WTC11 (cell line): ENCODE results near the gene COL12A1. TPM values are rescaled to one million over a fixed set of nuclear protein-coding genes. Genes with fewer than 3 reads are reported as not detected.

Experiments
- ATAC-seq: fragments of 200-7000 bp; cut with Tn5 transposase; 2 replicates; pipeline ENCODE4 v1.10.0; 2021; ENCODE audit warnings: mild to moderate bottlenecking, moderate library complexity
- CTCF ChIA-PET: fragments of 300-600 bp; sonication (Branson Sonifier 250); formaldehyde crosslinking; loops from one replicate; lab custom pipeline; 2021; ENCODE audit warnings: antibody characterized with exemption; lab: Charles Lee
- POLR2A ChIA-PET: fragments of 350-600 bp; sonication (Branson Sonifier 250); formaldehyde crosslinking; loops from one replicate; lab custom pipeline; 2021; ENCODE audit warnings: antibody characterized with exemption; lab: Charles Lee
- DNase-seq: peaks from one replicate; pipeline ENCODE4 v3.0.0; 2021; ENCODE audit warnings: low spot score
- H3K27ac Mint-ChIP-seq: 2 replicates; pipeline ENCODE4 v1.8.0; 2021; ENCODE audit warnings: mixed read lengths
- H3K27me3 Mint-ChIP-seq: 2 replicates; pipeline ENCODE4 v1.8.0; 2021; ENCODE audit warnings: low read depth, mild to moderate bottlenecking, moderate library complexity, mixed read lengths
- H3K36me3 Mint-ChIP-seq: 2 replicates; pipeline ENCODE4 v1.8.0; 2021; ENCODE audit warnings: mixed read lengths
- H3K4me1 Mint-ChIP-seq: 2 replicates; pipeline ENCODE4 v1.8.0; 2022; ENCODE audit warnings: mixed read lengths
- H3K4me3 Mint-ChIP-seq: 2 replicates; pipeline ENCODE4 v1.8.0; 2021; ENCODE audit warnings: mild to moderate bottlenecking, moderate library complexity, mixed read lengths
- H3K9me3 Mint-ChIP-seq: 2 replicates; pipeline ENCODE4 v1.8.0; 2021; ENCODE audit warnings: mixed read lengths
- CBFB ChIP-seq: sonication (generic); formaldehyde crosslinking; IDR thresholded peaks from 2 replicates; pipeline ENCODE4 v1.8.1; 2022; ENCODE audit warnings: mild to moderate bottlenecking, low read depth, missing genetic modification reagents
- ESRRA ChIP-seq: sonication (generic); formaldehyde crosslinking; IDR thresholded peaks from 2 replicates; pipeline ENCODE4 v1.8.1; 2022; ENCODE audit warnings: mild to moderate bottlenecking, missing genetic modification reagents, borderline replicate concordance
- ETV6 ChIP-seq: sonication (generic); formaldehyde crosslinking; IDR thresholded peaks from 2 replicates; pipeline ENCODE4 v1.8.1; 2022; ENCODE audit warnings: mild to moderate bottlenecking, missing genetic modification reagents
- FOXJ3 ChIP-seq: sonication (generic); formaldehyde crosslinking; IDR thresholded peaks from 2 replicates; pipeline ENCODE4 v1.9.0; 2021; ENCODE audit warnings: missing genetic modification reagents, mild to moderate bottlenecking, borderline replicate concordance
- GABPB1 ChIP-seq: sonication (generic); formaldehyde crosslinking; IDR thresholded peaks from 2 replicates; pipeline ENCODE4 v1.8.1; 2023; ENCODE audit warnings: mild to moderate bottlenecking, missing genetic modification reagents
- JUN ChIP-seq: sonication (generic); formaldehyde crosslinking; IDR thresholded peaks from 2 replicates; pipeline ENCODE4 v1.8.0; 2023; ENCODE audit warnings: mild to moderate bottlenecking, missing genetic modification reagents
- NR1H2 ChIP-seq: sonication (generic); formaldehyde crosslinking; IDR thresholded peaks from 2 replicates; pipeline ENCODE4 v1.9.0; 2021; ENCODE audit warnings: mild to moderate bottlenecking, moderate library complexity, missing genetic modification reagents
- PRRX2 ChIP-seq: fragments of 250-450 bp; sonication (Bioruptor Pico); IDR thresholded peaks from 2 replicates; pipeline ENCODE4 v1.8.0; 2021; ENCODE audit warnings: mild to moderate bottlenecking
- ZNF138 ChIP-seq: sonication (generic); formaldehyde crosslinking; conservative IDR thresholded peaks from 2 replicates; pipeline ENCODE4 v1.8.1; 2022; ENCODE audit warnings: mild to moderate bottlenecking, moderate library complexity, missing genetic modification reagents
- ZNF317 ChIP-seq: sonication (generic); formaldehyde crosslinking; IDR thresholded peaks from 2 replicates; pipeline ENCODE4 v1.8.1; 2023; ENCODE audit warnings: low read depth, mild to moderate bottlenecking, moderate library complexity, missing genetic modification reagents, borderline replicate concordance
- ZNF671 ChIP-seq: fragments of 250-450 bp; sonication (Bioruptor Pico); IDR thresholded peaks from 2 replicates; pipeline ENCODE4 v1.8.0; 2021; ENCODE audit warnings: mild to moderate bottlenecking
- total RNA-seq: library from RNA; stranded (reverse); gene quantifications from 3 replicates; pipeline ENCODE4 v1.2.3, GENCODE V29; 2021
- TF ChIP-seq, protein P1 (sequence below): sonication (generic); formaldehyde crosslinking; IDR thresholded peaks from 2 replicates; pipeline ENCODE4 v1.8.0; 2022; ENCODE audit warnings: mild to moderate bottlenecking, missing genetic modification reagents
- TF ChIP-seq, protein P2 (sequence below): sonication (generic); formaldehyde crosslinking; IDR thresholded peaks from 2 replicates; pipeline ENCODE4 v1.8.1; 2023; ENCODE audit warnings: mild to moderate bottlenecking, missing genetic modification reagents
- TF ChIP-seq, protein P3 (sequence below): fragments of 250-450 bp; sonication (Bioruptor Pico); IDR thresholded peaks from 2 replicates; pipeline ENCODE4 v1.9.0; 2021; ENCODE audit warnings: moderate library complexity, mild to moderate bottlenecking, inconsistent platforms, borderline replicate concordance
- TF ChIP-seq, protein P4 (sequence below): sonication (generic); formaldehyde crosslinking; conservative IDR thresholded peaks from 2 replicates; pipeline ENCODE4 v1.8.1; 2023; ENCODE audit warnings: mild to moderate bottlenecking, low read depth, missing genetic modification reagents, moderate library complexity
- TF ChIP-seq, protein P5 (sequence below): sonication (generic); formaldehyde crosslinking; IDR thresholded peaks from 2 replicates; pipeline ENCODE4 v1.8.1; 2023; ENCODE audit warnings: mild to moderate bottlenecking, moderate library complexity, missing genetic modification reagents
- TF ChIP-seq, protein P6 (sequence below): fragments of 250-450 bp; sonication (Bioruptor Pico); IDR thresholded peaks from 2 replicates; pipeline ENCODE4 v1.9.0; 2021; ENCODE audit warnings: mild to moderate bottlenecking
- TF ChIP-seq, protein P7 (sequence below): sonication (generic); formaldehyde crosslinking; IDR thresholded peaks from 2 replicates; pipeline ENCODE4 v1.8.1; 2023; ENCODE audit warnings: mild to moderate bottlenecking, missing genetic modification reagents, moderate library complexity
- TF ChIP-seq, protein P8 (sequence below): fragments of 250-450 bp; sonication (Bioruptor Pico); IDR thresholded peaks from 2 replicates; pipeline ENCODE4 v1.8.0; 2021; ENCODE audit warnings: mild to moderate bottlenecking
- TF ChIP-seq, protein P9 (sequence below): sonication (generic); formaldehyde crosslinking; IDR thresholded peaks from 2 replicates; pipeline ENCODE4 v1.8.1; 2023; ENCODE audit warnings: mild to moderate bottlenecking, missing genetic modification reagents, moderate library complexity

The COL12A1 gene
- total RNA-seq, 1 experiment from 2014 or later, result 1.1 TPM

DNA sequence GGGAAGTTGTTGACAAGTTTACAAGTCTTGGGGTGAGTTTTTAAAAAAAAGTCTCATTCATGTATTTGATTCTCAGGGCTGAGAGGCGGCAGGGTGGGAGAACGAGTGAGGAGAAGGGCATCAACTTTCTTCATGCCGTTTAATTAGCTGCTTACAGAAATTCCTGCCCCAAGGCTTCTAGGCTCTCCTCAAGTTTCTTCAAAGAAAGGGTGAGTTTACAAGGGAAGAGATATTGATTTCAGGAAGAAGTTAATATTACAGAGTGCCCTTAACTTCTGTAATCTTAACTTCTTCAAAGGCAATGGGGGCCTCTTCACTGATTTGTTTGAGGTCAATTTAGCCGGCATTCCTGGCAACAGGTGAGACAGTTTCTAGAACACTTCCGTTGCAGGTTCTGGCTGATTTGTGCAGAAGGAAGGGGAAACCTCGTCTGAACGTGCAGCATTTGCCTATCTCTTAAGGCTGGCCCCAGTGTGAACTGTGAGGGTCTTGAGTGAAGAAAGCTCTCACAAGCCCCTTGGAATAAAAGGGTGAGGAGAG, 3.4 kb upstream of the COL12A1 start:
- H3K27ac Mint-ChIP-seq, result peak overlapping the region; percentile 17; the same call in 1 of the 2 replicates
- POLR2A ChIA-PET, result no interaction called here

More for the DNA sequence above, 3.4 kb upstream of the COL12A1 start:
- Mint-ChIP-seq H3K27me3 (peaks cover 58% of the 10 kb centered on the region), H3K4me1 (peaks cover 78% of the 10 kb centered on the region), H3K9me3 (no peaks in the 10 kb centered on the region), H3K36me3 (no peaks in the 10 kb centered on the region), H3K4me3 (peak overlapping the region; percentile 85)
- DNase-seq, result no peak
- TF ChIP-seq, protein P1, sequence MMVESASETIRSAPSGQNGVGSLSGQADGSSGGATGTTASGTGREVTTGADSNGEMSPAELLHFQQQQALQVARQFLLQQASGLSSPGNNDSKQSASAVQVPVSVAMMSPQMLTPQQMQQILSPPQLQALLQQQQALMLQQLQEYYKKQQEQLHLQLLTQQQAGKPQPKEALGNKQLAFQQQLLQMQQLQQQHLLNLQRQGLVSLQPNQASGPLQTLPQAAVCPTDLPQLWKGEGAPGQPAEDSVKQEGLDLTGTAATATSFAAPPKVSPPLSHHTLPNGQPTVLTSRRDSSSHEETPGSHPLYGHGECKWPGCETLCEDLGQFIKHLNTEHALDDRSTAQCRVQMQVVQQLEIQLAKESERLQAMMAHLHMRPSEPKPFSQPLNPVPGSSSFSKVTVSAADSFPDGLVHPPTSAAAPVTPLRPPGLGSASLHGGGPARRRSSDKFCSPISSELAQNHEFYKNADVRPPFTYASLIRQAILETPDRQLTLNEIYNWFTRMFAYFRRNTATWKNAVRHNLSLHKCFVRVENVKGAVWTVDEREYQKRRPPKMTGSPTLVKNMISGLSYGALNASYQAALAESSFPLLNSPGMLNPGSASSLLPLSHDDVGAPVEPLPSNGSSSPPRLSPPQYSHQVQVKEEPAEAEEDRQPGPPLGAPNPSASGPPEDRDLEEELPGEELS (CRISPR knock-in tag), result no peak
- TF ChIP-seq, protein P2, sequence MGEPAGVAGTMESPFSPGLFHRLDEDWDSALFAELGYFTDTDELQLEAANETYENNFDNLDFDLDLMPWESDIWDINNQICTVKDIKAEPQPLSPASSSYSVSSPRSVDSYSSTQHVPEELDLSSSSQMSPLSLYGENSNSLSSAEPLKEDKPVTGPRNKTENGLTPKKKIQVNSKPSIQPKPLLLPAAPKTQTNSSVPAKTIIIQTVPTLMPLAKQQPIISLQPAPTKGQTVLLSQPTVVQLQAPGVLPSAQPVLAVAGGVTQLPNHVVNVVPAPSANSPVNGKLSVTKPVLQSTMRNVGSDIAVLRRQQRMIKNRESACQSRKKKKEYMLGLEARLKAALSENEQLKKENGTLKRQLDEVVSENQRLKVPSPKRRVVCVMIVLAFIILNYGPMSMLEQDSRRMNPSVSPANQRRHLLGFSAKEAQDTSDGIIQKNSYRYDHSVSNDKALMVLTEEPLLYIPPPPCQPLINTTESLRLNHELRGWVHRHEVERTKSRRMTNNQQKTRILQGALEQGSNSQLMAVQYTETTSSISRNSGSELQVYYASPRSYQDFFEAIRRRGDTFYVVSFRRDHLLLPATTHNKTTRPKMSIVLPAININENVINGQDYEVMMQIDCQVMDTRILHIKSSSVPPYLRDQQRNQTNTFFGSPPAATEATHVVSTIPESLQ (CRISPR knock-in tag), result no peak
- TF ChIP-seq, protein P3, sequence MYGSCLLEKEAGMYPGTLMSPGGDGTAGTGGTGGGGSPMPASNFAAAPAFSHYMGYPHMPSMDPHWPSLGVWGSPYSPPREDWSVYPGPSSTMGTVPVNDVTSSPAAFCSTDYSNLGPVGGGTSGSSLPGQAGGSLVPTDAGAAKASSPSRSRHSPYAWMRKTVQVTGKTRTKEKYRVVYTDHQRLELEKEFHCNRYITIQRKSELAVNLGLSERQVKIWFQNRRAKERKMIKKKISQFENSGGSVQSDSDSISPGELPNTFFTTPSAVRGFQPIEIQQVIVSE (CRISPR knock-in tag), result no peak
- TF ChIP-seq, protein P4, sequence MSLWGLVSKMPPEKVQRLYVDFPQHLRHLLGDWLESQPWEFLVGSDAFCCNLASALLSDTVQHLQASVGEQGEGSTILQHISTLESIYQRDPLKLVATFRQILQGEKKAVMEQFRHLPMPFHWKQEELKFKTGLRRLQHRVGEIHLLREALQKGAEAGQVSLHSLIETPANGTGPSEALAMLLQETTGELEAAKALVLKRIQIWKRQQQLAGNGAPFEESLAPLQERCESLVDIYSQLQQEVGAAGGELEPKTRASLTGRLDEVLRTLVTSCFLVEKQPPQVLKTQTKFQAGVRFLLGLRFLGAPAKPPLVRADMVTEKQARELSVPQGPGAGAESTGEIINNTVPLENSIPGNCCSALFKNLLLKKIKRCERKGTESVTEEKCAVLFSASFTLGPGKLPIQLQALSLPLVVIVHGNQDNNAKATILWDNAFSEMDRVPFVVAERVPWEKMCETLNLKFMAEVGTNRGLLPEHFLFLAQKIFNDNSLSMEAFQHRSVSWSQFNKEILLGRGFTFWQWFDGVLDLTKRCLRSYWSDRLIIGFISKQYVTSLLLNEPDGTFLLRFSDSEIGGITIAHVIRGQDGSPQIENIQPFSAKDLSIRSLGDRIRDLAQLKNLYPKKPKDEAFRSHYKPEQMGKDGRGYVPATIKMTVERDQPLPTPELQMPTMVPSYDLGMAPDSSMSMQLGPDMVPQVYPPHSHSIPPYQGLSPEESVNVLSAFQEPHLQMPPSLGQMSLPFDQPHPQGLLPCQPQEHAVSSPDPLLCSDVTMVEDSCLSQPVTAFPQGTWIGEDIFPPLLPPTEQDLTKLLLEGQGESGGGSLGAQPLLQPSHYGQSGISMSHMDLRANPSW, result no peak
- TF ChIP-seq, protein P5, sequence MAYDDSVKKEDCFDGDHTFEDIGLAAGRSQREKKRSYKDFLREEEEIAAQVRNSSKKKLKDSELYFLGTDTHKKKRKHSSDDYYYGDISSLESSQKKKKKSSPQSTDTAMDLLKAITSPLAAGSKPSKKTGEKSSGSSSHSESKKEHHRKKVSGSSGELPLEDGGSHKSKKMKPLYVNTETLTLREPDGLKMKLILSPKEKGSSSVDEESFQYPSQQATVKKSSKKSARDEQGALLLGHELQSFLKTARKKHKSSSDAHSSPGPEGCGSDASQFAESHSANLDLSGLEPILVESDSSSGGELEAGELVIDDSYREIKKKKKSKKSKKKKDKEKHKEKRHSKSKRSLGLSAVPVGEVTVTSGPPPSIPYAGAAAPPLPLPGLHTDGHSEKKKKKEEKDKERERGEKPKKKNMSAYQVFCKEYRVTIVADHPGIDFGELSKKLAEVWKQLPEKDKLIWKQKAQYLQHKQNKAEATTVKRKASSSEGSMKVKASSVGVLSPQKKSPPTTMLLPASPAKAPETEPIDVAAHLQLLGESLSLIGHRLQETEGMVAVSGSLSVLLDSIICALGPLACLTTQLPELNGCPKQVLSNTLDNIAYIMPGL, result no peak
- TF ChIP-seq ZNF138 (CRISPR knock-in tag) (no peak), FOXJ3 (CRISPR knock-in tag) (no peak), CBFB (CRISPR knock-in tag) (no peak), PRRX2 (CRISPR knock-in tag) (no peak), JUN (CRISPR knock-in tag) (no peak), GABPB1 (CRISPR knock-in tag) (no peak), NR1H2 (CRISPR knock-in tag) (no peak), ETV6 (CRISPR knock-in tag) (no peak), ESRRA (CRISPR knock-in tag) (no peak), ZNF317 (CRISPR knock-in tag) (no peak), ZNF671 (no peak)
- TF ChIP-seq, protein P6, sequence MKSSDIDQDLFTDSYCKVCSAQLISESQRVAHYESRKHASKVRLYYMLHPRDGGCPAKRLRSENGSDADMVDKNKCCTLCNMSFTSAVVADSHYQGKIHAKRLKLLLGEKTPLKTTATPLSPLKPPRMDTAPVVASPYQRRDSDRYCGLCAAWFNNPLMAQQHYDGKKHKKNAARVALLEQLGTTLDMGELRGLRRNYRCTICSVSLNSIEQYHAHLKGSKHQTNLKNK (CRISPR knock-in tag), result no peak
- TF ChIP-seq, protein P7, sequence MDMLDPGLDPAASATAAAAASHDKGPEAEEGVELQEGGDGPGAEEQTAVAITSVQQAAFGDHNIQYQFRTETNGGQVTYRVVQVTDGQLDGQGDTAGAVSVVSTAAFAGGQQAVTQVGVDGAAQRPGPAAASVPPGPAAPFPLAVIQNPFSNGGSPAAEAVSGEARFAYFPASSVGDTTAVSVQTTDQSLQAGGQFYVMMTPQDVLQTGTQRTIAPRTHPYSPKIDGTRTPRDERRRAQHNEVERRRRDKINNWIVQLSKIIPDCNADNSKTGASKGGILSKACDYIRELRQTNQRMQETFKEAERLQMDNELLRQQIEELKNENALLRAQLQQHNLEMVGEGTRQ, result no peak
- TF ChIP-seq, protein P8, sequence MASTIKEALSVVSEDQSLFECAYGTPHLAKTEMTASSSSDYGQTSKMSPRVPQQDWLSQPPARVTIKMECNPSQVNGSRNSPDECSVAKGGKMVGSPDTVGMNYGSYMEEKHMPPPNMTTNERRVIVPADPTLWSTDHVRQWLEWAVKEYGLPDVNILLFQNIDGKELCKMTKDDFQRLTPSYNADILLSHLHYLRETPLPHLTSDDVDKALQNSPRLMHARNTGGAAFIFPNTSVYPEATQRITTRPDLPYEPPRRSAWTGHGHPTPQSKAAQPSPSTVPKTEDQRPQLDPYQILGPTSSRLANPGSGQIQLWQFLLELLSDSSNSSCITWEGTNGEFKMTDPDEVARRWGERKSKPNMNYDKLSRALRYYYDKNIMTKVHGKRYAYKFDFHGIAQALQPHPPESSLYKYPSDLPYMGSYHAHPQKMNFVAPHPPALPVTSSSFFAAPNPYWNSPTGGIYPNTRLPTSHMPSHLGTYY (CRISPR knock-in tag), result no peak
- TF ChIP-seq, protein P9, sequence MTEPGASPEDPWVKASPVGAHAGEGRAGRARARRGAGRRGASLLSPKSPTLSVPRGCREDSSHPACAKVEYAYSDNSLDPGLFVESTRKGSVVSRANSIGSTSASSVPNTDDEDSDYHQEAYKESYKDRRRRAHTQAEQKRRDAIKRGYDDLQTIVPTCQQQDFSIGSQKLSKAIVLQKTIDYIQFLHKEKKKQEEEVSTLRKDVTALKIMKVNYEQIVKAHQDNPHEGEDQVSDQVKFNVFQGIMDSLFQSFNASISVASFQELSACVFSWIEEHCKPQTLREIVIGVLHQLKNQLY (CRISPR knock-in tag), result no peak
- ATAC-seq, result no peak
- CTCF ChIA-PET, result interaction anchor here (0.5 to 3.2 kb wide), 79 partner anchors 8 to 1491 kb away, joined by 3 to 23 read pairs (median 4); no protein-coding TSS in a partner anchor
